GM19035 (cell line): ENCODE results near the gene IRAK1BP1.
"Not testable (repeated sequence)": the region's sequence is repeated elsewhere in the genome, so short reads cannot be mapped to it uniquely, and the experiment has no call there.

Experiments
- ATAC-seq: cut with Tn5 transposase; IDR thresholded peaks from one replicate; pipeline ENCODE4 v1.9.1; 2021; ENCODE audit not compliant: unreplicated experiment

IRAK1BP1 gene

GRCh38 chr6:78867370-78868040, at the start of gene IRAK1BP1:
Gene IRAK1BP1 (plus strand): TSS chr6:78867551. CDS start chr6:78867577, 26 bp downstream.
- peak; percentile 98 for ATAC-seq

GRCh38 chr6:78824045-78824444, 43.3 kb upstream of the IRAK1BP1 start:
- no peak for ATAC-seq

GRCh38 chr6:78829407-78829806, 37.9 kb upstream of the IRAK1BP1 start:
- ATAC-seq, result no peak

- ATAC-seq, result no peak
These were observed 36.5 kb upstream of the IRAK1BP1 start for GRCh38 chr6:78830805-78831204.

- ATAC-seq, result no peak
These were observed 35.9 kb upstream of the IRAK1BP1 start for GRCh38 chr6:78831492-78831891.

GRCh38 chr6:78832091-78832808, 35.1 kb upstream of the IRAK1BP1 start:
- no peak for ATAC-seq

- no peak for ATAC-seq
These were observed 31.5 kb upstream of the IRAK1BP1 start for GRCh38 chr6:78835817-78836216.

- ATAC-seq, result no peak
These were observed 30.8 kb upstream of the IRAK1BP1 start for GRCh38 chr6:78836598-78836997.

GRCh38 chr6:78841111-78841510, 26.2 kb upstream of the IRAK1BP1 start:
- no peak for ATAC-seq

- no peak for ATAC-seq
These were observed 24.4 kb upstream of the IRAK1BP1 start for GRCh38 chr6:78842953-78843352.

GRCh38 chr6:78844899-78845298, 22.5 kb upstream of the IRAK1BP1 start:
- ATAC-seq, result no peak

GRCh38 chr6:78845567-78845966, 21.8 kb upstream of the IRAK1BP1 start:
- no peak for ATAC-seq

GRCh38 chr6:78850621-78851020, 16.7 kb upstream of the IRAK1BP1 start:
- no peak for ATAC-seq

GRCh38 chr6:78851156-78851555, 16.2 kb upstream of the IRAK1BP1 start:
- no peak for ATAC-seq

GRCh38 chr6:78854546-78854945, 12.8 kb upstream of the IRAK1BP1 start:
- ATAC-seq, result no peak

- ATAC-seq, result not testable (repeated sequence)
These were observed 8.9 kb upstream of the IRAK1BP1 start for GRCh38 chr6:78858339-78858938.

GRCh38 chr6:78861509-78861908, 5.8 kb upstream of the IRAK1BP1 start:
- ATAC-seq, result no peak

- ATAC-seq, result no peak
These were observed 3.8 kb upstream of the IRAK1BP1 start for GRCh38 chr6:78863576-78863975.

GRCh38 chr6:78864957-78865356, 2.4 kb upstream of the IRAK1BP1 start:
- no peak for ATAC-seq

GRCh38 chr6:78867020-78867369, 356 bp upstream of the IRAK1BP1 start:
- ATAC-seq, result peak; percentile 43

GRCh38 chr6:78868116-78868515, 765 bp downstream of the IRAK1BP1 start:
- no peak for ATAC-seq

GRCh38 chr6:78875505-78875904, 8.2 kb downstream of the IRAK1BP1 start:
- no peak for ATAC-seq
